Esophagus muscularis mucosa (tissue), 4 donors: ENCODE data around the gene HEMGN. TPM values are rescaled to one million over a fixed set of nuclear protein-coding genes. Genes with fewer than 3 reads are reported as not detected.

Experiments
- DNase-seq: peaks from one replicate; pipeline ENCODE4 v3.0.0-alpha.2; 2017; ENCODE audit errors: extremely low spot score
- H3K27ac ChIP-seq, 4 donors: fragments of 200-600 bp; sonication (generic); replicated peaks in 1 of 4; 1 replicate in 3 of 4; 2 replicates in 1 of 4; pipeline ENCODE4 v1.5.1; 2016 to 2019; ENCODE audit warnings: mild to moderate bottlenecking in 1 of 4
- H3K27me3 ChIP-seq, 4 donors: fragments of 200-600 bp; sonication (generic); one replicate each; pipeline versions ENCODE4 v1.5.1 to v1.6.0; 2016 to 2019
- H3K36me3 ChIP-seq, 4 donors: fragments of 200-600 bp; sonication (generic); one replicate each; pipeline ENCODE4 v1.5.1; 2016 to 2019
- H3K4me1 ChIP-seq, 4 donors: fragments of 200-600 bp; sonication (generic); one replicate each; pipeline ENCODE4 v1.5.1; 2016 to 2019
- H3K4me3 ChIP-seq, 4 donors: fragments of 200-600 bp; sonication (generic); 1 replicate in 2 of 4; 2 replicates in 2 of 4; pipeline ENCODE4 v1.5.1; 2016 to 2019; ENCODE audit warnings: mild to moderate bottlenecking in 4 of 4, moderate library complexity in 1 of 4
- H3K9me3 ChIP-seq, 4 donors: fragments of 200-600 bp; sonication (generic); 1 replicate in 3 of 4; 2 replicates in 1 of 4; pipeline ENCODE4 v1.5.1; 2016 to 2019
- EP300 ChIP-seq: sonication (generic); formaldehyde crosslinking; IDR thresholded peaks from one replicate; pipeline ENCODE4 v1.6.1; 2017; ENCODE audit warnings: antibody characterized with exemption
- POLR2A ChIP-seq: fragments of 450-650 bp; IDR thresholded peaks from one replicate; pipeline ENCODE4 v1.6.1; 2017; ENCODE audit warnings: antibody characterized with exemption, moderate library complexity, mild to moderate bottlenecking, low read depth
- POLR2AphosphoS5 ChIP-seq, 2 donors: sonication (generic); formaldehyde crosslinking; IDR thresholded peaks; one replicate each; pipeline ENCODE4 v1.6.1; 2017; ENCODE audit warnings: antibody characterized with exemption in 2 of 2
- WGBS: methylation state at CpG from one replicate; pipeline ENCODE4 v1.1.5; 2018; 5-methylcytosine and 5-hydroxymethylcytosine counted together
- intact Hi-C: fragments of 100-400 bp; cut with DNase I; formaldehyde crosslinking; loops from one replicate; pipeline ENCODE4 v1.15.1; 2023
- total RNA-seq, 4 donors: library from RNA; depleted of rRNA; stranded (reverse); fragments of >200 nt; gene quantifications; one replicate each; pipeline versions ENCODE4 v1.1.0 to v1.2.1, GENCODE V29; 2016
- TF ChIP-seq, protein P1 (sequence below), 3 experiments: fragments of 200-600 bp in 2 of 3; fragments of 450-650 bp in 1 of 3; sonication (generic) in 2 of 3; IDR thresholded peaks; one replicate each; pipeline ENCODE4 v1.5.1; 2017 to 2019; ENCODE audit warnings: antibody characterized with exemption in 3 of 3, mild to moderate bottlenecking in 2 of 3, moderate library complexity in 1 of 3

HEMGN gene
- total RNA-seq, 4 donors from 2014 or later: 1.2 TPM; not detected in 3

DNA sequence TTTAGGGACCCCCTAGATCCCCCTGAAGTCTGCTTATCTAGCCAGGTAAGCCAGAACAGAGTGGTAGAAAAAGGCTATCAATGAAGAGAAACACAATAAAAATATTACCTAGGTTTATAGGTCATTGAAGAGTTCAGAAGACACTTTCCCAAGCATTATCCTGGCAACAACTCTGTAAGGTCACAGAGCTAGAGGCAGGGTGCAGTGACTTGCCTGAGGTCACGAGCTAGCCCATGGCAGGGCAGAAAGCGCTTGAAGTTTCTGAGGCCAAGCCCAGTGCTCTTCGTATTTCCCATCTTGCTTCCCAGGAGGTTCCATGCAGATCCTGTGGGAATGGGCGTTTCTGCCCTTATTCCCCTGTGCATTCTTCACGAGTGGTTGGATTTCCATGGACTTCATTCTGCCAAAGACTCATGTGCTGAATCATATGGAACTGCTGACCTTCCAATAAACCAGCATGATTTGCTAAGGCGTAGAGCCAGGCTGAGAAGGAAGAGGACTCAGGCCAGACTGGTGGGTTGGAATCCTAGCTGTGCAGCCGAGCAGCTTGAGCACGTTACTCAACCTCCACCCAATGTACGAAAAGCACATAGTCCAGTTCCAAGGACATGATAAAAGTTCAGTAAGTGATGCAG is 37.8 kb downstream of the HEMGN start:
- Histone ChIP-seq H3K27ac (no peak overlapping the region), H3K9me3 (no peaks in the 10 kb centered on the region), H3K4me3 (no peak overlapping the region), H3K27me3 (no peaks in the 10 kb centered on the region), H3K36me3 (peaks cover 4 to 55% (median 26%) of the 10 kb centered on the region in 4 donors), H3K4me1 (peaks cover 0 to 7% (median 0%) of the 10 kb centered on the region in 4 donors)
- peak; percentile 79 for DNase-seq
- TF ChIP-seq EP300 (no peak), POLR2AphosphoS5 (IDR thresholded peaks at IDR 0.05) (no peak), POLR2A (no peak)
- TF ChIP-seq, protein P1, sequence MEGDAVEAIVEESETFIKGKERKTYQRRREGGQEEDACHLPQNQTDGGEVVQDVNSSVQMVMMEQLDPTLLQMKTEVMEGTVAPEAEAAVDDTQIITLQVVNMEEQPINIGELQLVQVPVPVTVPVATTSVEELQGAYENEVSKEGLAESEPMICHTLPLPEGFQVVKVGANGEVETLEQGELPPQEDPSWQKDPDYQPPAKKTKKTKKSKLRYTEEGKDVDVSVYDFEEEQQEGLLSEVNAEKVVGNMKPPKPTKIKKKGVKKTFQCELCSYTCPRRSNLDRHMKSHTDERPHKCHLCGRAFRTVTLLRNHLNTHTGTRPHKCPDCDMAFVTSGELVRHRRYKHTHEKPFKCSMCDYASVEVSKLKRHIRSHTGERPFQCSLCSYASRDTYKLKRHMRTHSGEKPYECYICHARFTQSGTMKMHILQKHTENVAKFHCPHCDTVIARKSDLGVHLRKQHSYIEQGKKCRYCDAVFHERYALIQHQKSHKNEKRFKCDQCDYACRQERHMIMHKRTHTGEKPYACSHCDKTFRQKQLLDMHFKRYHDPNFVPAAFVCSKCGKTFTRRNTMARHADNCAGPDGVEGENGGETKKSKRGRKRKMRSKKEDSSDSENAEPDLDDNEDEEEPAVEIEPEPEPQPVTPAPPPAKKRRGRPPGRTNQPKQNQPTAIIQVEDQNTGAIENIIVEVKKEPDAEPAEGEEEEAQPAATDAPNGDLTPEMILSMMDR (IDR thresholded peaks at IDR 0.05): no peak
- intact Hi-C loops: no loop called here
- WGBS: 81% methylated on average over 9 of the region's 9 CpGs

DNA sequence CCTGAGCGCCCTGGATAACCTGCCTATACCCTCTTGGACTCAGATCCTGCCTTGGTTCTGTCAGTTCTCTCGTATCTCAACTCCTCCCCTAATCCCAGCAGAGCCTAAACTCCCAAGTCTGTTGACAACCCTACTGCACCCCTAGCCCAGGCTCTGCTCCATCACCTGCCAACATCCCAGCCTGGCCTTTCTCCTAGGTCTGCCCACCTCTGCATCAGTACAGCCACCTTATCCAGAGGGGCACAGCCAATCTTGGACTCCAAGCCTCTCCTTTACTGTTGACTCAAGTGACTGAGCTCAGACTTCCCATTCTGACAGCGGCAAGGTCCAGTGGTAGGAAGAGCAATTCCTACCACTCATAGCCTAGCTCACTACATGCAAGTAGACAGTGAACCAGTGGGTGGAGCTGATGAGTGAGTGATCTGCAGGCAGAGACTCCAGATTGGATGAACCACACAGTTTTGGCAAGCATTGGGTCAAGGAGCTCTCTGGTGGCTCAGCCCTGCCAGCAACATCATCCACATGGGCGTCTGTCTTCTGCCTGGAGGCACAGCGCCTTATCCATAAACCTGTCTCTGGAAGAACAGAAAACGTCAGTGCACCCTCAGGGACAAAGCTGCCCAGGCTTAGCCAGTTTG is 42.2 kb downstream of the HEMGN start:
- H3K4me3 ChIP-seq: no peak overlapping the region
- H3K9me3 ChIP-seq: peaks cover 0 to 4% (median 0%) of the 10 kb centered on the region in 4 donors
- H3K36me3 ChIP-seq: peaks cover 0 to 38% (median 9%) of the 10 kb centered on the region in 4 donors
- no peak overlapping the region for H3K27ac ChIP-seq
- WGBS: 76% methylated on average over 6 of the region's 6 CpGs
- no peaks in the 10 kb centered on the region for H3K27me3 ChIP-seq
- peaks cover 0 to 1% (median 0%) of the 10 kb centered on the region in 4 donors for H3K4me1 ChIP-seq
- peak; percentile 34 for DNase-seq
- intact Hi-C loops: no loop called here
- TF ChIP-seq EP300 (no peak), POLR2A (no peak), POLR2AphosphoS5 (IDR thresholded peaks at IDR 0.05) (no peak)
- TF ChIP-seq, protein P1 (IDR thresholded peaks at IDR 0.05): no peak

DNA sequence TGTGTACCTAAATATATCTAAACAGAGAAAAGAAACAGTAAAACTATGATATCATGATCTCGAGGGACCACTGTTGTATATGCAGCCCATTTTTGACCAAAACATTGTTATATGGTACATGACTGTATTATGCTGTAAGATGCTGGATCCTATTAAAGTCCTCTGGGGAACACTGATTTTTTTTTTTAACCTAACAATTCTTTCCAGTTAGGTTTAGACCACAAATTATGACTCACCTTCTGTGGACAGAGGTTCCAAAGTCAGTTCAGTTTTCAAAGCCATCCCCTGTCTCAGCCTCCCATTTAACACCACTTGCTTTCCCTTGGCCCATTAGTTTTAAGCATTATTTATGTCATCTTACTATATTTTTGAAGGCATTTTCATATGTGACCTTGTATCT is 42.8 kb downstream of the HEMGN start:
- H3K27me3 ChIP-seq: no peaks in the 10 kb centered on the region
- WGBS: 88% methylated on average over 1 of the region's 1 CpG
- no peak for TF ChIP-seq EP300
- TF ChIP-seq, protein P1 (IDR thresholded peaks at IDR 0.05): no peak
- peaks cover 0 to 4% (median 0%) of the 10 kb centered on the region in 4 donors for H3K9me3 ChIP-seq
- DNase-seq: no peak
- H3K4me1 ChIP-seq: no peaks in the 10 kb centered on the region
- no peak overlapping the region for H3K4me3 ChIP-seq
- H3K27ac ChIP-seq: no peak overlapping the region
- H3K36me3 ChIP-seq: peaks cover 0 to 35% (median 9%) of the 10 kb centered on the region in 4 donors
- intact Hi-C loops: no loop called here

DNA sequence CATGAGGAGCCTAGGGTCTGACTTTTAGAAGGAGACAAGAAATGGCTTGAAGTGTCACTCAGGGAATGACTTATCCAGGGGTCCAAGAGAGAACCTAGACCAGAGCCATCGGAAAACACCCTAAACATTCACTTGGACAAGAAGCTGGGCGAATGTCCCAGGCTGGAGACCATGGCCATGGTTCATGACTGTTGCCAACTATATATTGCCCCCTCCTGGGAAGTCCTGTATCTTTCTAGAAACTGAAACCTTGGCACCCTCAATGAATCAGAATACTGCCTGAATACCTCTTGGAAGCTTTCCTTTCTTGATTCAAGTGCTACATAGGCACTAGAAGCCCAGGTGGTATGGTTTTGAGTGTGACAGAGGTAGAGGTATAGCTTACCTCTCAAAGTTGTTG is 45.6 kb downstream of the HEMGN start:
- H3K27me3 ChIP-seq: no peaks in the 10 kb centered on the region
- H3K9me3 ChIP-seq: peaks cover 0 to 4% (median 0%) of the 10 kb centered on the region in 4 donors
- no peak overlapping the region for H3K27ac ChIP-seq
- no peaks in the 10 kb centered on the region for H3K4me1 ChIP-seq
- intact Hi-C loops: no loop called here
- no peak for DNase-seq
- TF ChIP-seq, protein P1 (IDR thresholded peaks at IDR 0.05): no peak
- TF ChIP-seq POLR2A (no peak), EP300 (no peak), POLR2AphosphoS5 (IDR thresholded peaks at IDR 0.05) (no peak)
- no peak overlapping the region for H3K4me3 ChIP-seq
- peaks cover 0 to 15% (median 7%) of the 10 kb centered on the region in 4 donors for H3K36me3 ChIP-seq
- 91% methylated on average over 2 of the region's 2 CpGs for WGBS
